GM21360 (cell line): ENCODE data around the gene NOC2L.

Experiments
- ATAC-seq: cut with Tn5 transposase; IDR thresholded peaks from one replicate; pipeline ENCODE4 v1.9.1; 2021; ENCODE audit warnings: mild to moderate bottlenecking, moderate library complexity; ENCODE audit not compliant: unreplicated experiment

The NOC2L gene

GRCh38 chr1:958823-959730 is at the start of gene NOC2L:
NOC2L (minus strand) TSS chr1:959256; CDS start chr1:959240, 16 bp downstream.
- peak; percentile 65 for ATAC-seq

DNA sequence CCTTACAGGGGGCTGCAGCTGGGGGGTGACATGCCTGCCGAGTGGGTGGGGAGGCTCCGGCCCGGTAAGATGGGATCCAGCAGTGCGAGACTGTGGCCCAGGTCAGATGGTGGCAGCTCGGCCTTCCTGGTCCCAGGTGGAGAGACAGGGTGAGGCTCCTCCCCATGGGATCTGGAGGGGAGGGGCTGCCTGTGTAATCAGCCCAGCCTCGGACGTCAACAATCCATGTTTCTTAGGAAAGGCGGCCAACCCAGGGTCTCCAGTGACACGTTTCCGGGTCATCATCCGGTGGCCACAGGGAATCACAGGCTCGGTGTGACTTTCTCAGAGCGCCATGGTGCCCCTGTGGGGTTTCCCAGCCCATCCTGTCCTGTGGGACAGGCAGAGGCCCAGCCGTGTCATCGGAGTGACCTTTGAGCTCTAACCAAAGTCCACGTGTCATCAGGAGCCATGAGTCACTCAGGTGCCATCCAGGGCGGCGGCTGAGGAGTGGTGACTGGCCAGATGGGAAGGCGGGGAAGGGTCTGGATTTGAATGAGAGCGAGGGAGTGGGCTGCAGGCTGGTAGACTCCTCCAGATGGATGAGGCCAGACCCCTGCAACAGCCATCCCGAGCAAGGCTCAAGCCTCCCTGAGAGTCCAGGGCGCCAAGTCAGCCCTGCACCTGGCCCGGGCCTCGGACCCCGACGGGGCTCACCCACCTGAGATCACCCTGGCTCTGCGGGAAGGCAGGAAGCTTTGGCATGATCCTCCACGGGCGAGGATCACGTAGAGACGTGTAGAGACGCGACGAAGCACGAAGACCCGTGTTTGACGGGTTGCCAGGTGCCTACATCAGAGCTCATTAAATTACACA is 47.5 kb upstream of the NOC2L start:
- ATAC-seq, result no peak

DNA sequence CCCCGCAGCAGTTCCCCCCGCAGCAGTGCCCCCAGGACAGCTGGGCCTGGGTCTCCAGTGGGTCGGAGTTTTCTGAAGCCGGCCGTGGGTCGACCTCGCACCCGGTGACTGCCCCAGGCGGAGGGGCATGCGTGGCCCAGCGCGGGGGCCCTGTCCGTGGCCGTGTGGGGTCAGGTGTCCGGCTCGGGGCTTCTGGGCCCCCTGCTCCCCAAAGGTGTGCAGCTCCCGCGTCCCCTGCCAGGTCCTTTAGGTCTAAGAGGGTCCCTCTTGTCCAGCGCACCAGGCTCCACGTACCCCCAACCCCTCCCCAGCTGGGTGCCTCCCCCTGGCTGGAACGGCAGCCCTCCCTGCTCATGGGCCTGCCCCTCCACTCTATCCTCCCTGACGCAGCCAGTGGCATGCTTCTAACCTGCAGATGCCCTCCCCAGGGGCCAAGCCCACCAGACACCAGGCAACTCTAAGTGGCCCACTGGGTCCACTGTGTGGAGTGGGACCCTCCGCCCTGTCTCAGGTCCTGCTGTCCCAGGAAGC is 46.8 kb upstream of the NOC2L start:
- no peak for ATAC-seq

DNA sequence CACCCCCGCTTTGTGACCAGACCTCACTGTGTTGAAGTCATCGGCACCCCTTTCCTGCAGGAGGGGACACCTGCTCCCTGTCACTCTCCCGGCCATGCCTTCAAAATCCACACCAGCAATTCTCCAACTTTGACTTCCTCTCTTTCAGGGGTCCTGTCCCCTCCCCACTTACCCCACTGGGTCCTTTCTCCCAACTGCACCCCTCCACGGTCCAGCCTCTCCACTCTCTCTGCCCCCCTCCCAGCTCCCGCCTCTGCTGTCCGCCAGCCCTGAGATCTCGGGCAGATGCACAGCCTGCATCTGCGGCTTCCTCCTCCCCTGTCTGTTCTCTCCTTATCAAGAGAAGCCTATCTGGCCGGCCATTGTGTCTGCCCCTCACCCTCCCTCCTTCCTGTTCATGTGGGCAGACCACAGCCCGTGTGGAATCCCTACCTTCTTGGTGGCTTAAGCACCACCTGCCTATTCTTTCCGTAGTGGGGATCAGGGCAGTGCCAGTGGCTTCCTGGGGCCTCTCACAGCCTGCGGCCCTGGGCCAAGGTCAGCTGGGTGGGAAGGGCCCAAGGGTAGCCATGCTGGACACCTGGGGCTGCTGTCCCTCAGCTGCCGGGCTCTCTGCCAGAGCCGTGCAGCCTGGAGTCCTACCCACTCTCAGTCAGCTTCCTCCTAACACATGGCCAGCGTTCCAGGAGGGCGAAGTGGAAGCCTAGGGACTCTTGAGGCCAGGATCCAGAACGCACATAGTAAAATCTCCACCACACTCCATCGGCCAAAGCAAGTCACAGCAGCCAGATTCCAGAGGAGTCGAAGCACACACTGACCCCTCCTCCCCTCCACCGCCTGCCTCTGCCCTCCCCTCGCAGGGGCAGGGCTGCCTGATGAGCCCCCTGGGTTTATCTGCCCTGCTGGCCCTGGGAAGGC is 46.0 kb upstream of the NOC2L start:
- no peak for ATAC-seq

DNA sequence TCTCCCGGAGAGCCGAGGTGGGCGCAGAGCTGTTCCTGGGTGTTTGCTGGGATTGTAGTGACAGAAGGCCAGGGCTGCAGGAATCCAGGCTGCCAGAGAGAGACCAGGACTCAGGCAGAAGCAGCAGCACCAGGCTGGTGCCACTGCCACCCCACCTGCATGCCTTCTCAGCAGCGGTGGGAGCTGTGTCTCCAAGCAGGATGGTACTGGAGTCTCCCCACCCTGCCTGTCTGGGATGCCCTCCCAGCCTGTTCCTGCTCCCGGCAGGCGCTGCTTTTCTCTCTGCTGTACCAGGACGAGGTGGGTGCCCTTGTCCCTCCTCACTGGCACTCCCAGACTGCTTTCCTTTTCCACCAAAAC is 45.3 kb upstream of the NOC2L start:
- ATAC-seq, result no peak

- ATAC-seq, result no peak
Observed at GRCh38 chr1:1003618-1004419, 44.8 kb upstream of the NOC2L start.

- ATAC-seq, result no peak
Observed at GRCh38 chr1:1001057-1001783, 42.2 kb upstream of the NOC2L start.

- ATAC-seq, result no peak
Observed at GRCh38 chr1:1000357-1001056, 41.5 kb upstream of the NOC2L start.

- ATAC-seq, result no peak
Observed at GRCh38 chr1:999725-1000356, 40.8 kb upstream of the NOC2L start, which contains the start of gene HES4. HES4 (minus strand) TSS chr1:1000097; CDS start chr1:999973, 124 bp downstream.

- ATAC-seq, result no peak
Observed at GRCh38 chr1:998995-999724, 40.1 kb upstream of the NOC2L start.

- no peak for ATAC-seq
Observed at GRCh38 chr1:998745-998994, 39.6 kb upstream of the NOC2L start.

GRCh38 chr1:997993-998744 is 39.1 kb upstream of the NOC2L start:
- ATAC-seq, result no peak

GRCh38 chr1:997713-997992 is 38.6 kb upstream of the NOC2L start:
- no peak for ATAC-seq

DNA sequence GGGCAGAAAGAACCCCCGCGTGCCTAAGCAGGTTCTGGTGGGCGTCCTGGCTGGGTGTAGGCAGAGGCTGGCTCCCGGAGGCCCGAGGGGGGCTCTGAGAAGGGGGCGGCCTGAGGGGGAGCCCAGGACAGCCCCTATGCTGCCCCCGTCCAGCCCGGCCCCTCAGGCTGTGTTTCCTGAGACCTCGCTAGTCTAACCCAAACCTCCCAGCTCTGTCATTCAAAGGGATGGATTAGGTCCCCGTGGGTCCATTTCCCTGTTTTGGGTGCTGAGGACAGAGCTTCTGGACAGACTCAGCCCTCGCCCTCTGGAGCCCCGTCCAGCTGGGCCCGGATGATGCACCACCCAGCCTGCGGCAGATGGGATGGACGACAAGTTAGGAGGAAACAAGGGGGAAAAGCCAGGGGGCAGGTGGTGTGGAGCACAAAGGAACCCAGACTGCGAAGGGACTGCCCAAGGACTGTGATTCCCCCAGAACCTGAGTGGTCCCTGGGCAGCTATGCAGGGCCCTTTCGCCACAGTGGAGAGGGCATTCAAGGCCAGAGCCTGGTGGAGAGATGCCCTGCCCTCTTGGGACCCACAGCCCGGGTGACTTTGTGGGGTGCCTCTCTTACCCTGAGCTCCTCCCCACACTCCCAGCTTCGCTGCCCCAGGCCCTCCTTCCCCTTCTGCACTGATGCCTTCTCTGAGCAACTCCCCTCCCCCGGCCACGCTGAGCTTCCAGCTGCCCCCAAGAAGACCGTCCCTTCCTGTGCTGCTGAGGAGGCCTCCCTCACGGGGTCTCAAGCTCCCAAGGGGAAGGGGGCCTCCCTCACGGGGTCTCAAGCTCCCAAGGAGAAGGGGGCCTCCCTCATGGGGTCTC is 38.0 kb upstream of the NOC2L start:
- ATAC-seq, result no peak

- no peak for ATAC-seq
Observed at GRCh38 chr1:995665-996633, 36.9 kb upstream of the NOC2L start.
